Subcutaneous abdominal adipose tissue (tissue), 5 donors: ENCODE data around the gene PRSS22.
A peak's percentile ranks its signal among the peaks of the same experiment; 100 is the strongest.

Experiments used
- H3K27ac ChIP-seq: one replicate; pipeline ENCODE4 v1.7.0; 2013; ENCODE audit warnings: low read depth, mild to moderate bottlenecking, inconsistent platforms, low read length, moderate library complexity
- H3K27me3 ChIP-seq, 5 donors: one replicate each; pipeline ENCODE4 v1.7.0; 2013; ENCODE audit warnings: low read length in 5 of 5, inconsistent platforms in 1 of 5; ENCODE audit not compliant: control insufficient read depth in 5 of 5, insufficient read depth in 4 of 5
- H3K36me3 ChIP-seq, 5 donors: one replicate each; pipeline ENCODE4 v1.7.0; 2013; ENCODE audit warnings: low read length in 5 of 5; ENCODE audit not compliant: control insufficient read depth in 5 of 5, insufficient read depth in 5 of 5
- H3K4me1 ChIP-seq, 5 donors: one replicate each; pipeline ENCODE4 v1.7.0; 2013; ENCODE audit warnings: low read length in 5 of 5, mild to moderate bottlenecking in 3 of 5, moderate library complexity in 1 of 5; ENCODE audit not compliant: control insufficient read depth in 5 of 5, insufficient read depth in 5 of 5
- H3K4me3 ChIP-seq, 5 donors: one replicate each; pipeline ENCODE4 v1.7.0; 2013; ENCODE audit warnings: low read length in 5 of 5, low read depth in 1 of 5
- H3K9ac ChIP-seq, 5 donors: one replicate each; pipeline ENCODE4 v1.7.0; 2013; ENCODE audit warnings: low read length in 5 of 5, mild to moderate bottlenecking in 4 of 5, moderate library complexity in 3 of 5
- H3K9me3 ChIP-seq, 5 donors: one replicate each; pipeline ENCODE4 v1.7.0; 2013; ENCODE audit warnings: low read length in 5 of 5; ENCODE audit not compliant: control insufficient read depth in 5 of 5
- donor health status: healthy.
- donor health status: healthy.
- donor health status: healthy.
- donor health status: healthy.
- donor health status: healthy.

The PRSS22 gene

GRCh38 chr16:2816751-2817339, 41.1 kb downstream of the PRSS22 start, which contains the start of gene PRSS21:
Gene PRSS21 (plus strand): TSS chr16:2817237. CDS start chr16:2817269, 32 bp downstream.
- Histone ChIP-seq H3K9ac (no peak within 1 kb of the TSS), H3K27me3 (peaks cover 13 to 53% (median 41%) of the 10 kb centered on the region in 5 donors), H3K4me3 (no peak within 1 kb of the TSS)

GRCh38 chr16:2815299-2815771, 42.6 kb downstream of the PRSS22 start:
- Histone ChIP-seq H3K4me1 (no peaks in the 10 kb centered on the region), H3K36me3 (no peaks in the 10 kb centered on the region), H3K9ac (no peak overlapping the region), H3K4me3 (no peak overlapping the region), H3K9me3 (no peaks in the 10 kb centered on the region), H3K27me3 (peaks cover 10 to 55% (median 44%) of the 10 kb centered on the region in 5 donors), H3K27ac (no peak overlapping the region)

More at GRCh38 chr16:2816751-2817339, 41.1 kb downstream of the PRSS22 start, which contains the start of gene PRSS21:
- Histone ChIP-seq H3K27ac (no peak within 1 kb of the TSS), H3K9me3 (no peaks in the 10 kb centered on the region), H3K36me3 (no peaks in the 10 kb centered on the region), H3K4me1 (no peaks in the 10 kb centered on the region)

GRCh38 chr16:2814551-2815298, 43.2 kb downstream of the PRSS22 start:
- Histone ChIP-seq H3K4me3 (no peak overlapping the region), H3K27ac (no peak overlapping the region), H3K9ac (no peak overlapping the region), H3K9me3 (no peaks in the 10 kb centered on the region), H3K4me1 (no peaks in the 10 kb centered on the region), H3K36me3 (no peaks in the 10 kb centered on the region), H3K27me3 (peaks cover 10 to 51% (median 39%) of the 10 kb centered on the region in 5 donors)

- no peaks in the 10 kb centered on the region for H3K9me3 ChIP-seq
- H3K27ac ChIP-seq = no peak overlapping the region
- no peaks in the 10 kb centered on the region for H3K36me3 ChIP-seq
- H3K27me3 ChIP-seq = peaks cover 10 to 42% (median 38%) of the 10 kb centered on the region in 5 donors
- H3K4me3 ChIP-seq = no peak overlapping the region
- H3K4me1 ChIP-seq = no peaks in the 10 kb centered on the region
- H3K9ac ChIP-seq = no peak overlapping the region
Measured at GRCh38 chr16:2813771-2814221, 44.2 kb downstream of the PRSS22 start.

GRCh38 chr16:2811703-2812471, 46.1 kb downstream of the PRSS22 start:
- Histone ChIP-seq H3K4me1 (no peaks in the 10 kb centered on the region), H3K9me3 (no peaks in the 10 kb centered on the region), H3K36me3 (no peaks in the 10 kb centered on the region), H3K27me3 (peaks cover 6 to 38% (median 36%) of the 10 kb centered on the region in 5 donors), H3K9ac (peak overlapping the region in 1 of 5 donors; percentile 31), H3K4me3 (no peak overlapping the region), H3K27ac (no peak overlapping the region)

GRCh38 chr16:2810651-2811050, 47.3 kb downstream of the PRSS22 start:
- Histone ChIP-seq H3K4me1 (no peaks in the 10 kb centered on the region), H3K27me3 (peaks cover 8 to 43% (median 38%) of the 10 kb centered on the region in 5 donors), H3K9ac (no peak overlapping the region), H3K27ac (no peak overlapping the region), H3K9me3 (no peaks in the 10 kb centered on the region), H3K4me3 (no peak overlapping the region), H3K36me3 (no peaks in the 10 kb centered on the region)

DNA sequence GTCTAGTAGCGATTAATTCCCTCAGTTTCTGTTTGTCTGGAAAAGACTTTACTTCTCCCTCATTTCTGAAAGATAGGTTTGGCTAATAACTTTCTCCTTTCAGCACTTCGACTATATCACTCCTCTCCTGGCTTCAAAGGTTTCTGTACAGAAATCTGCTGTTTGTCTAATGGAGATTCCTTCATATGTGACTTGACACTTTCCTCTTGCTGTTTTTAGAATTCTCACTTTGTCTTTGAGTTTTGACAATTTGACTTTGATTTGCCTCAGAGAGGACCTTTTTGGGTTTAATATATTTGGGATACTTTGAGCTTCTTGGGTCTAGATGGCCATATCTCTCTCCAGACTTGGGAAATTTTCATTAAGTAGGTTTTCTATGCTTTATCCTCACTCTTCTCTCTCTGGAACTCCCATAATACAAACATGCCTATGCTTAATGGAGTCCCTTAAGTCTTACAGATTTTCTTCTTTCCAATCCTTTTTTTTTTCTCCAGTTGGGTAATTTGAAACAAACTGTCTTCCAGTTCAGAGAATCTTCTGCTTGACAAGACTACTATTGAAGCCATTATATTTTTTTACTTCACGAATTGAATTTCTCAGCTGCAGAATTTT, 48.7 kb downstream of the PRSS22 start:
- peaks cover under 1 to 9% (median 8%) of the 10 kb centered on the region in 5 donors for H3K9me3 ChIP-seq
- no peaks in the 10 kb centered on the region for H3K36me3 ChIP-seq
- no peak overlapping the region for H3K9ac ChIP-seq
- no peak overlapping the region for H3K4me3 ChIP-seq
- no peak overlapping the region for H3K27ac ChIP-seq
- no peaks in the 10 kb centered on the region for H3K4me1 ChIP-seq
- H3K27me3 ChIP-seq = peaks cover 10 to 43% (median 32%) of the 10 kb centered on the region in 5 donors

GRCh38 chr16:2808181-2808580, 49.8 kb downstream of the PRSS22 start:
- Histone ChIP-seq H3K9ac (no peak overlapping the region), H3K4me3 (no peak overlapping the region), H3K9me3 (peaks cover 10 to 20% (median 15%) of the 10 kb centered on the region in 5 donors), H3K36me3 (no peaks in the 10 kb centered on the region), H3K27ac (no peak overlapping the region), H3K27me3 (peaks cover 8 to 38% (median 27%) of the 10 kb centered on the region in 5 donors), H3K4me1 (no peaks in the 10 kb centered on the region)

DNA sequence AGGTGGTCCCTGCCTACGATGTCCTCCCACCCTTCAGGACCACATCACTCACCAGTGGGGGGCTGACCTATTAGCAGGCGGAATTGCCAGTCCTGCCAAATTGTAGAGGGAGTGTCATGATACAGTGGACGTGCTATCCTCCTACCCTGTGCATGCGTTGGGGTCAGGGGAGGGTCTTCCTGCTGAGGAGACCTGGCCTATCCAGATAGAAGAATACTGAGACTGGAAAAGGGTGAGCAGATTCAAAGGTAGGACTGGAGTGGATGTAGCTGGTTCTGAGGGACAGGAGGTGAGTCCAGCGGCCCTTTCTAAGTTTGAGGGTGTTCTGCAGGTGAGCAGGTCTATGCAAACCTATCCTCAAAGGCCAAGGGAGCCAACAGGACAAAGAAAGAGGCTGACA, 51.7 kb downstream of the PRSS22 start:
- peaks cover 10 to 21% (median 15%) of the 10 kb centered on the region in 5 donors for H3K9me3 ChIP-seq
- no peak overlapping the region for H3K9ac ChIP-seq
- no peaks in the 10 kb centered on the region for H3K36me3 ChIP-seq
- no peak overlapping the region for H3K4me3 ChIP-seq
- no peaks in the 10 kb centered on the region for H3K4me1 ChIP-seq
- H3K27me3 ChIP-seq = peaks cover 4 to 26% (median 16%) of the 10 kb centered on the region in 5 donors
- no peak overlapping the region for H3K27ac ChIP-seq
